ENCODE results near the gene HTR2A. TPM values are rescaled to one million over a fixed set of nuclear protein-coding genes. Genes with fewer than 3 reads are reported as not detected.

Gene HTR2A
- total and polyA plus RNA-seq, 10 of the 15 experiments (the other 5 are each of a cell fraction or from before 2014, with no cell fraction given): not detected

DNA sequence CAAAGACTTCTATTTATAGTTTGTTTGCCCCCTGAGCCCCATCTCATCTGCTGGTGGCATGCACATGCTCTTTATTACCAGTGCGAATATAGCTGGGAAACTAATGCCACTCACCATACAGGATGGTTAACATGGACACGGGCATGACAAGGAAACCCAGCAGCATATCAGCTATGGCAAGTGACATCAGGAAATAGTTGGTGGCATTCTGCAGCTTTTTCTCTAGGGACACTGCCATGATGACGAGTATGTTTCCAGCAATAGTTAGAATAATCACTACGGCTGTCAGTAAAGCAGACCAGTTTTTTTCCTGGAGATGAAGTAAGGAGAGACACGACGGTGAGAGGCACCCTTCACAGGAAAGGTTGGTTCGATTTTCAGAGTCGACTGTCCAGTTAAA lies 1.5 kb downstream of the HTR2A start:
- CTCF ChIA-PET: interaction anchor here (1.3 to 2.2 kb wide), 3 partner anchors 9 to 67 kb away, joined by 3 to 11 read pairs (median 7); no protein-coding TSS in a partner anchor
- intact Hi-C loops (cut with micrococcal nuclease; ENCODE audit: unreplicated experiment) (loop anchor here (2.0 to 10.0 kb wide), 2 partner anchors 699 to 879 kb away; no protein-coding TSS in a partner anchor), in situ Hi-C loops (cut with MboI) (loop anchor here (10.0 kb wide), 1 partner anchor 879 kb away; no protein-coding TSS in a partner anchor)
- SMC1A ChIA-PET (ENCODE audit: uncharacterized antibody, unreplicated experiment): interaction anchor here (0.6 to 1.3 kb wide), 4 partner anchors 21 to 880 kb away, joined by 3 read pairs; no protein-coding TSS in a partner anchor
- Histone ChIP-seq H3K4me1 (ENCODE audit: control insufficient read depth, insufficient read depth, low read length) (no peaks in the 10 kb centered on the region), H3K9ac (ENCODE audit: control insufficient read depth, insufficient read depth, low read length) (no peak overlapping the region), H3K9me3 (replicated peaks; ENCODE audit: control insufficient read depth, insufficient read depth, low read length) (no peaks in the 10 kb centered on the region), H3K4me3 (no peak overlapping the region), H3K36me3 (ENCODE audit: control insufficient read depth in 2 of 2, insufficient read depth in 2 of 2, low read length in 1 of 2) (no peaks in the 10 kb centered on the region), H3K79me2 (ENCODE audit: control insufficient read depth, insufficient read depth, low read length) (no peaks in the 10 kb centered on the region), H3K4me2 (ENCODE audit: control insufficient read depth, insufficient read depth) (no peak overlapping the region), H2AFZ (ENCODE audit: control insufficient read depth, low read depth, low read length) (no peak overlapping the region), H4K20me1 (ENCODE audit: control insufficient read depth, insufficient read depth) (no peaks in the 10 kb centered on the region), H3K27ac (ENCODE audit: control insufficient read depth, insufficient read depth) (no peak overlapping the region), H3K27me3 (replicated peaks in 1 of 2; ENCODE audit: control insufficient read depth in 2 of 2, insufficient read depth in 2 of 2, low read length in 1 of 2) (peaks cover 4 to 6% of the 10 kb centered on the region in 2 experiments; a peak in 2 of 4 replicates)
- RAD21 ChIA-PET (ENCODE audit: unreplicated experiment): no interaction called here
- no peak for ATAC-seq
- DNase-seq (ENCODE audit: low read depth, low spot score): no peak
- no peak for FAIRE-seq
- TF ChIP-seq, protein P1, sequence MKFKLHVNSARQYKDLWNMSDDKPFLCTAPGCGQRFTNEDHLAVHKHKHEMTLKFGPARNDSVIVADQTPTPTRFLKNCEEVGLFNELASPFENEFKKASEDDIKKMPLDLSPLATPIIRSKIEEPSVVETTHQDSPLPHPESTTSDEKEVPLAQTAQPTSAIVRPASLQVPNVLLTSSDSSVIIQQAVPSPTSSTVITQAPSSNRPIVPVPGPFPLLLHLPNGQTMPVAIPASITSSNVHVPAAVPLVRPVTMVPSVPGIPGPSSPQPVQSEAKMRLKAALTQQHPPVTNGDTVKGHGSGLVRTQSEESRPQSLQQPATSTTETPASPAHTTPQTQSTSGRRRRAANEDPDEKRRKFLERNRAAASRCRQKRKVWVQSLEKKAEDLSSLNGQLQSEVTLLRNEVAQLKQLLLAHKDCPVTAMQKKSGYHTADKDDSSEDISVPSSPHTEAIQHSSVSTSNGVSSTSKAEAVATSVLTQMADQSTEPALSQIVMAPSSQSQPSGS (IDR thresholded peaks at IDR 0.05; ENCODE audit: low read length): no peak
- no peak for TF ChIP-seq RFX5 (IDR thresholded peaks at IDR 0.05; ENCODE audit: low read depth, low read length)
- TF ChIP-seq, protein P2, sequence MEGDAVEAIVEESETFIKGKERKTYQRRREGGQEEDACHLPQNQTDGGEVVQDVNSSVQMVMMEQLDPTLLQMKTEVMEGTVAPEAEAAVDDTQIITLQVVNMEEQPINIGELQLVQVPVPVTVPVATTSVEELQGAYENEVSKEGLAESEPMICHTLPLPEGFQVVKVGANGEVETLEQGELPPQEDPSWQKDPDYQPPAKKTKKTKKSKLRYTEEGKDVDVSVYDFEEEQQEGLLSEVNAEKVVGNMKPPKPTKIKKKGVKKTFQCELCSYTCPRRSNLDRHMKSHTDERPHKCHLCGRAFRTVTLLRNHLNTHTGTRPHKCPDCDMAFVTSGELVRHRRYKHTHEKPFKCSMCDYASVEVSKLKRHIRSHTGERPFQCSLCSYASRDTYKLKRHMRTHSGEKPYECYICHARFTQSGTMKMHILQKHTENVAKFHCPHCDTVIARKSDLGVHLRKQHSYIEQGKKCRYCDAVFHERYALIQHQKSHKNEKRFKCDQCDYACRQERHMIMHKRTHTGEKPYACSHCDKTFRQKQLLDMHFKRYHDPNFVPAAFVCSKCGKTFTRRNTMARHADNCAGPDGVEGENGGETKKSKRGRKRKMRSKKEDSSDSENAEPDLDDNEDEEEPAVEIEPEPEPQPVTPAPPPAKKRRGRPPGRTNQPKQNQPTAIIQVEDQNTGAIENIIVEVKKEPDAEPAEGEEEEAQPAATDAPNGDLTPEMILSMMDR (IDR thresholded peaks at IDR 0.05 in 2 of 3, conservative IDR thresholded peaks at IDR 0.05 in 1 of 3; ENCODE audit: control insufficient read depth in 2 of 3, extremely low read depth in 1 of 3, insufficient read depth in 1 of 3, low read depth in 3 of 3, low read length in 3 of 3): no peak
- TF ChIP-seq, protein P3, sequence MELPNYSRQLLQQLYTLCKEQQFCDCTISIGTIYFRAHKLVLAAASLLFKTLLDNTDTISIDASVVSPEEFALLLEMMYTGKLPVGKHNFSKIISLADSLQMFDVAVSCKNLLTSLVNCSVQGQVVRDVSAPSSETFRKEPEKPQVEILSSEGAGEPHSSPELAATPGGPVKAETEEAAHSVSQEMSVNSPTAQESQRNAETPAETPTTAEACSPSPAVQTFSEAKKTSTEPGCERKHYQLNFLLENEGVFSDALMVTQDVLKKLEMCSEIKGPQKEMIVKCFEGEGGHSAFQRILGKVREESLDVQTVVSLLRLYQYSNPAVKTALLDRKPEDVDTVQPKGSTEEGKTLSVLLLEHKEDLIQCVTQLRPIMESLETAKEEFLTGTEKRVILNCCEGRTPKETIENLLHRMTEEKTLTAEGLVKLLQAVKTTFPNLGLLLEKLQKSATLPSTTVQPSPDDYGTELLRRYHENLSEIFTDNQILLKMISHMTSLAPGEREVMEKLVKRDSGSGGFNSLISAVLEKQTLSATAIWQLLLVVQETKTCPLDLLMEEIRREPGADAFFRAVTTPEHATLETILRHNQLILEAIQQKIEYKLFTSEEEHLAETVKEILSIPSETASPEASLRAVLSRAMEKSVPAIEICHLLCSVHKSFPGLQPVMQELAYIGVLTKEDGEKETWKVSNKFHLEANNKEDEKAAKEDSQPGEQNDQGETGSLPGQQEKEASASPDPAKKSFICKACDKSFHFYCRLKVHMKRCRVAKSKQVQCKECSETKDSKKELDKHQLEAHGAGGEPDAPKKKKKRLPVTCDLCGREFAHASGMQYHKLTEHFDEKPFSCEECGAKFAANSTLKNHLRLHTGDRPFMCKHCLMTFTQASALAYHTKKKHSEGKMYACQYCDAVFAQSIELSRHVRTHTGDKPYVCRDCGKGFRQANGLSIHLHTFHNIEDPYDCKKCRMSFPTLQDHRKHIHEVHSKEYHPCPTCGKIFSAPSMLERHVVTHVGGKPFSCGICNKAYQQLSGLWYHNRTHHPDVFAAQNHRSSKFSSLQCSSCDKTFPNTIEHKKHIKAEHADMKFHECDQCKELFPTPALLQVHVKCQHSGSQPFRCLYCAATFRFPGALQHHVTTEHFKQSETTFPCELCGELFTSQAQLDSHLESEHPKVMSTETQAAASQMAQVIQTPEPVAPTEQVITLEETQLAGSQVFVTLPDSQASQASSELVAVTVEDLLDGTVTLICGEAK (IDR thresholded peaks at IDR 0.05; ENCODE audit: borderline replicate concordance): no peak
- no peak for TF ChIP-seq ETV6 (conservative IDR thresholded peaks at IDR 0.05 in 1 of 2, IDR thresholded peaks at IDR 0.05 in 1 of 2; ENCODE audit: borderline replicate concordance in 1 of 2, low read depth in 1 of 2)
- no peak for TF ChIP-seq MEF2A (IDR thresholded peaks at IDR 0.05; ENCODE audit: insufficient read depth, low read depth, low read length)
- TF ChIP-seq MTA2 (IDR thresholded peaks at IDR 0.05; ENCODE audit: low read depth): no peak
- no peak for TF ChIP-seq SREBF1 (IDR thresholded peaks at IDR 0.05; ENCODE audit: low read length)
- no peak for TF ChIP-seq MXI1 (IDR thresholded peaks at IDR 0.05; ENCODE audit: low read depth, low read length)
- no TSS peak for BruUV-seq (replicated peaks)
- WGBS (ENCODE audit: insufficient coverage, insufficient replicate concordance, low lambda C conversion rate, missing lambda C conversion rate): 35% methylated on average over 8 of the region's 8 CpGs
- POLR2A ChIA-PET: no interaction called here

All from GM12878 (cell line).